ENCODE results near the gene CACNG1. TPM values are rescaled to one million over a fixed set of nuclear protein-coding genes. Genes with fewer than 3 reads are reported as not detected.
"Not testable (repeated sequence)": the region's sequence is repeated elsewhere in the genome, so short reads cannot be mapped to it uniquely, and the experiment has no call there.

Gene CACNG1
- total RNA-seq, 1 experiment from 2014 or later, result not detected

GRCh38 chr17:67093348-67093747, 49.0 kb downstream of the CACNG1 start:
- no peak overlapping the region for H3T11ph ChIP-seq (ENCODE audit: low read length)
- no peak overlapping the region for H3K14ac ChIP-seq (ENCODE audit: insufficient read depth, low read length)
- WGBS (ENCODE audit: extremely low coverage, insufficient read length, low lambda C conversion rate), result no CpG with 5 or more reads among the region's 2 CpGs
- H4K20me1 ChIP-seq (ENCODE audit: control insufficient read depth, insufficient read depth, insufficient read length), result no peaks in the 10 kb centered on the region
- no peak for DNase-seq
- H2AK5ac ChIP-seq (ENCODE audit: insufficient read length, low read length), result no peak overlapping the region
- H3K27me3 ChIP-seq (ENCODE audit: insufficient read depth, low read length), result no peaks in the 10 kb centered on the region
- H3K23ac ChIP-seq (ENCODE audit: insufficient read length, low read depth, low read length), result no peak overlapping the region
- H3K27ac ChIP-seq (ENCODE audit: insufficient read length, low read depth, low read length), result no peak overlapping the region
- Mint-ChIP-seq H3K36me3 (ENCODE audit: insufficient read depth in 1 of 3, low read depth in 3 of 3) (peaks cover 6 to 13% (median 7%) of the 10 kb centered on the region in 3 experiments; a peak in 5 of 7 replicates), H3K4me3 (no peak overlapping the region), H3K9me3 (peaks cover 3 to 7% of the 10 kb centered on the region in 2 experiments; a peak in 1 of 5 replicates), H3K4me1 (no peaks in the 10 kb centered on the region), H3K27ac (peak overlapping the region in 1 of 3 experiments; percentile 84; a peak in 1 of 7 replicates), H3K27me3 (ENCODE audit: low read depth) (no peaks in the 10 kb centered on the region)
- no peaks in the 10 kb centered on the region for H3K23me2 ChIP-seq (ENCODE audit: insufficient read length, low read depth, low read length, poor library complexity, severe bottlenecking)
- no peak overlapping the region for H2BK5ac ChIP-seq (ENCODE audit: insufficient read length, low read length)
- no peak overlapping the region for H4K91ac ChIP-seq (ENCODE audit: insufficient read length, low read depth, low read length)
- H3K9me3 ChIP-seq (ENCODE audit: control insufficient read depth, low read depth, low read length), result no peaks in the 10 kb centered on the region
- H4K8ac ChIP-seq (replicated peaks; ENCODE audit: insufficient read length, low read depth, low read length), result no peak overlapping the region
- H3K4me1 ChIP-seq (ENCODE audit: insufficient read depth, low read length), result no peaks in the 10 kb centered on the region
- no peaks in the 10 kb centered on the region for H3K79me1 ChIP-seq (ENCODE audit: insufficient read depth, low read depth, low read length, poor library complexity, severe bottlenecking)
- H2AFZ ChIP-seq (ENCODE audit: low read length), result no peak overlapping the region
- no peak overlapping the region for H3K56ac ChIP-seq (ENCODE audit: insufficient read length, low read depth, low read length)
- no peak overlapping the region for H3K4me2 ChIP-seq (ENCODE audit: insufficient read depth, insufficient read length, low read length)
- TF ChIP-seq, protein P1, sequence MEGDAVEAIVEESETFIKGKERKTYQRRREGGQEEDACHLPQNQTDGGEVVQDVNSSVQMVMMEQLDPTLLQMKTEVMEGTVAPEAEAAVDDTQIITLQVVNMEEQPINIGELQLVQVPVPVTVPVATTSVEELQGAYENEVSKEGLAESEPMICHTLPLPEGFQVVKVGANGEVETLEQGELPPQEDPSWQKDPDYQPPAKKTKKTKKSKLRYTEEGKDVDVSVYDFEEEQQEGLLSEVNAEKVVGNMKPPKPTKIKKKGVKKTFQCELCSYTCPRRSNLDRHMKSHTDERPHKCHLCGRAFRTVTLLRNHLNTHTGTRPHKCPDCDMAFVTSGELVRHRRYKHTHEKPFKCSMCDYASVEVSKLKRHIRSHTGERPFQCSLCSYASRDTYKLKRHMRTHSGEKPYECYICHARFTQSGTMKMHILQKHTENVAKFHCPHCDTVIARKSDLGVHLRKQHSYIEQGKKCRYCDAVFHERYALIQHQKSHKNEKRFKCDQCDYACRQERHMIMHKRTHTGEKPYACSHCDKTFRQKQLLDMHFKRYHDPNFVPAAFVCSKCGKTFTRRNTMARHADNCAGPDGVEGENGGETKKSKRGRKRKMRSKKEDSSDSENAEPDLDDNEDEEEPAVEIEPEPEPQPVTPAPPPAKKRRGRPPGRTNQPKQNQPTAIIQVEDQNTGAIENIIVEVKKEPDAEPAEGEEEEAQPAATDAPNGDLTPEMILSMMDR (conservative IDR thresholded peaks at IDR 0.05), result no peak
- no peak overlapping the region for H4K5ac ChIP-seq (ENCODE audit: insufficient read length, low read depth, low read length)
- H3K18ac ChIP-seq (ENCODE audit: insufficient read length, low read depth, low read length), result no peak overlapping the region
- no peak overlapping the region for H3K4ac ChIP-seq (ENCODE audit: low read depth, low read length)
- H2BK15ac ChIP-seq (ENCODE audit: low read depth, low read length), result no peak overlapping the region
- H2BK12ac ChIP-seq (ENCODE audit: insufficient read length, low read depth, low read length), result no peak overlapping the region
- H2BK20ac ChIP-seq (ENCODE audit: low read depth, low read length, poor library complexity, severe bottlenecking), result no peak overlapping the region
- no peaks in the 10 kb centered on the region for H3K79me2 ChIP-seq (ENCODE audit: insufficient read depth, low read length)
- no peak overlapping the region for H2BK120ac ChIP-seq (ENCODE audit: low read depth, low read length, poor library complexity, severe bottlenecking)
- H3K9ac ChIP-seq (ENCODE audit: extremely low read depth, insufficient read length, low read length), result no peak overlapping the region

GRCh38 chr17:67095291-67095690, 50.9 kb downstream of the CACNG1 start:
- H3K4me1 ChIP-seq (ENCODE audit: insufficient read depth, low read length); H3K27ac Mint-ChIP-seq; H3K14ac ChIP-seq (ENCODE audit: insufficient read depth, low read length); H4K5ac ChIP-seq (ENCODE audit: insufficient read length, low read depth, low read length); H2BK5ac ChIP-seq (ENCODE audit: insufficient read length, low read length); H2BK15ac ChIP-seq (ENCODE audit: low read depth, low read length); H3K27me3 Mint-ChIP-seq (ENCODE audit: low read depth); H3K4me1 Mint-ChIP-seq; H3T11ph ChIP-seq (ENCODE audit: low read length); H2AK5ac ChIP-seq (ENCODE audit: insufficient read length, low read length); H3K4me2 ChIP-seq (ENCODE audit: insufficient read depth, insufficient read length, low read length); H3K36me3 Mint-ChIP-seq (ENCODE audit: insufficient read depth in 1 of 3, low read depth in 3 of 3); H3K23ac ChIP-seq (ENCODE audit: insufficient read length, low read depth, low read length); H3K4ac ChIP-seq (ENCODE audit: low read depth, low read length); DNase-seq; H3K23me2 ChIP-seq (ENCODE audit: insufficient read length, low read depth, low read length, poor library complexity, severe bottlenecking); H3K18ac ChIP-seq (ENCODE audit: insufficient read length, low read depth, low read length); H3K9ac ChIP-seq (ENCODE audit: extremely low read depth, insufficient read length, low read length); H2BK12ac ChIP-seq (ENCODE audit: insufficient read length, low read depth, low read length); H3K4me3 Mint-ChIP-seq; H2BK120ac ChIP-seq (ENCODE audit: low read depth, low read length, poor library complexity, severe bottlenecking); H4K91ac ChIP-seq (ENCODE audit: insufficient read length, low read depth, low read length); H3K27ac ChIP-seq (ENCODE audit: insufficient read length, low read depth, low read length); H3K79me2 ChIP-seq (ENCODE audit: insufficient read depth, low read length); H3K9me3 ChIP-seq (ENCODE audit: control insufficient read depth, low read depth, low read length); H4K8ac ChIP-seq (replicated peaks; ENCODE audit: insufficient read length, low read depth, low read length); H3K9me3 Mint-ChIP-seq; H2BK20ac ChIP-seq (ENCODE audit: low read depth, low read length, poor library complexity, severe bottlenecking); H3K56ac ChIP-seq (ENCODE audit: insufficient read length, low read depth, low read length); H4K20me1 ChIP-seq (ENCODE audit: control insufficient read depth, insufficient read depth, insufficient read length); H3K27me3 ChIP-seq (ENCODE audit: insufficient read depth, low read length); H3K79me1 ChIP-seq (ENCODE audit: insufficient read depth, low read depth, low read length, poor library complexity, severe bottlenecking); H2AFZ ChIP-seq (ENCODE audit: low read length): not testable (repeated sequence)
- no CpG with 5 or more reads among the region's 1 CpG for WGBS (ENCODE audit: extremely low coverage, insufficient read length, low lambda C conversion rate)

All from H9 (cell line).